Measurements from ENCODE around the gene SHISAL1.

SHISAL1 gene

GRCh38 chr22:44276041-44276440, 36.7 kb downstream of the SHISAL1 start:
- Histone ChIP-seq H3K9me3 (ENCODE audit: control insufficient read depth, low read length) (no peaks in the 10 kb centered on the region), H3K27ac (ENCODE audit: low read depth, low read length, severe bottlenecking) (no peak overlapping the region), H3K36me3 (ENCODE audit: control insufficient read depth, insufficient read depth, low read length) (no peaks in the 10 kb centered on the region), H3K4me3 (ENCODE audit: extremely low read depth, insufficient read depth, low read length, poor library complexity, severe bottlenecking) (no peak overlapping the region), H3K4me1 (ENCODE audit: control insufficient read depth, insufficient read depth, low read length, poor library complexity, severe bottlenecking) (no peaks in the 10 kb centered on the region)
- 81 to 89% methylated on average over 7 to 9 of the region's 10 CpGs for WGBS, 2 experiments (ENCODE audit: insufficient coverage in 2 of 2)

- no peaks in the 10 kb centered on the region for H3K4me1 ChIP-seq (ENCODE audit: control insufficient read depth, insufficient read depth, low read length, poor library complexity, severe bottlenecking)
- no peaks in the 10 kb centered on the region for H3K36me3 ChIP-seq (ENCODE audit: control insufficient read depth, insufficient read depth, low read length)
- 91 to 94% methylated on average over 5 of the region's 5 CpGs for WGBS, 2 experiments (ENCODE audit: insufficient coverage in 2 of 2)
- H3K27ac ChIP-seq (ENCODE audit: low read depth, low read length, severe bottlenecking): no peak overlapping the region
- no peak overlapping the region for H3K4me3 ChIP-seq (ENCODE audit: extremely low read depth, insufficient read depth, low read length, poor library complexity, severe bottlenecking)
- H3K9me3 ChIP-seq (ENCODE audit: control insufficient read depth, low read length): no peaks in the 10 kb centered on the region
These were observed 37.1 kb downstream of the SHISAL1 start for GRCh38 chr22:44275631-44275995.

- no peak overlapping the region for H3K4me3 ChIP-seq (ENCODE audit: extremely low read depth, insufficient read depth, low read length, poor library complexity, severe bottlenecking)
- H3K9me3 ChIP-seq (ENCODE audit: control insufficient read depth, low read length): no peaks in the 10 kb centered on the region
- H3K36me3 ChIP-seq (ENCODE audit: control insufficient read depth, insufficient read depth, low read length): no peaks in the 10 kb centered on the region
- no peak overlapping the region for H3K27ac ChIP-seq (ENCODE audit: low read depth, low read length, severe bottlenecking)
- H3K4me1 ChIP-seq (ENCODE audit: control insufficient read depth, insufficient read depth, low read length, poor library complexity, severe bottlenecking): no peaks in the 10 kb centered on the region
- WGBS, 2 experiments (ENCODE audit: insufficient coverage in 2 of 2): 93% methylated on average over 19 to 22 of the region's 22 CpGs
These were observed 37.7 kb downstream of the SHISAL1 start for GRCh38 chr22:44274918-44275630.

GRCh38 chr22:44273175-44273574, 39.6 kb downstream of the SHISAL1 start:
- Histone ChIP-seq H3K4me3 (ENCODE audit: extremely low read depth, insufficient read depth, low read length, poor library complexity, severe bottlenecking) (no peak overlapping the region), H3K27ac (ENCODE audit: low read depth, low read length, severe bottlenecking) (no peak overlapping the region), H3K36me3 (ENCODE audit: control insufficient read depth, insufficient read depth, low read length) (no peaks in the 10 kb centered on the region), H3K4me1 (ENCODE audit: control insufficient read depth, insufficient read depth, low read length, poor library complexity, severe bottlenecking) (no peaks in the 10 kb centered on the region), H3K9me3 (ENCODE audit: control insufficient read depth, low read length) (no peaks in the 10 kb centered on the region)
- 100% methylated on average over 1 of the region's 5 CpGs; no CpG with 5 or more reads in 1 of the 2 experiments for WGBS, 2 experiments (ENCODE audit: insufficient coverage in 2 of 2)

- H3K27ac ChIP-seq (ENCODE audit: low read depth, low read length, severe bottlenecking): no peak overlapping the region
- WGBS, 2 experiments (ENCODE audit: insufficient coverage in 2 of 2): 83 to 90% methylated on average over 4 to 5 of the region's 5 CpGs
- no peak overlapping the region for H3K4me3 ChIP-seq (ENCODE audit: extremely low read depth, insufficient read depth, low read length, poor library complexity, severe bottlenecking)
- no peaks in the 10 kb centered on the region for H3K4me1 ChIP-seq (ENCODE audit: control insufficient read depth, insufficient read depth, low read length, poor library complexity, severe bottlenecking)
- H3K9me3 ChIP-seq (ENCODE audit: control insufficient read depth, low read length): no peaks in the 10 kb centered on the region
- H3K36me3 ChIP-seq (ENCODE audit: control insufficient read depth, insufficient read depth, low read length): no peaks in the 10 kb centered on the region
These were observed 40.4 kb downstream of the SHISAL1 start for GRCh38 chr22:44272401-44272771.

GRCh38 chr22:44271732-44272400, 40.9 kb downstream of the SHISAL1 start:
- H3K9me3 ChIP-seq (ENCODE audit: control insufficient read depth, low read length): no peaks in the 10 kb centered on the region
- no peak overlapping the region for H3K27ac ChIP-seq (ENCODE audit: low read depth, low read length, severe bottlenecking)
- H3K36me3 ChIP-seq (ENCODE audit: control insufficient read depth, insufficient read depth, low read length): no peaks in the 10 kb centered on the region
- 80 to 84% methylated on average over 8 to 9 of the region's 11 CpGs for WGBS, 2 experiments (ENCODE audit: insufficient coverage in 2 of 2)
- no peaks in the 10 kb centered on the region for H3K4me1 ChIP-seq (ENCODE audit: control insufficient read depth, insufficient read depth, low read length, poor library complexity, severe bottlenecking)
- no peak overlapping the region for H3K4me3 ChIP-seq (ENCODE audit: extremely low read depth, insufficient read depth, low read length, poor library complexity, severe bottlenecking)

- H3K4me3 ChIP-seq (ENCODE audit: extremely low read depth, insufficient read depth, low read length, poor library complexity, severe bottlenecking): no peak overlapping the region
- no peaks in the 10 kb centered on the region for H3K9me3 ChIP-seq (ENCODE audit: control insufficient read depth, low read length)
- H3K4me1 ChIP-seq (ENCODE audit: control insufficient read depth, insufficient read depth, low read length, poor library complexity, severe bottlenecking): no peaks in the 10 kb centered on the region
- no peaks in the 10 kb centered on the region for H3K36me3 ChIP-seq (ENCODE audit: control insufficient read depth, insufficient read depth, low read length)
- H3K27ac ChIP-seq (ENCODE audit: low read depth, low read length, severe bottlenecking): no peak overlapping the region
These were observed 41.7 kb downstream of the SHISAL1 start for GRCh38 chr22:44271010-44271500.

GRCh38 chr22:44270556-44270880, 42.2 kb downstream of the SHISAL1 start:
- no peaks in the 10 kb centered on the region for H3K36me3 ChIP-seq (ENCODE audit: control insufficient read depth, insufficient read depth, low read length)
- WGBS, 2 experiments (ENCODE audit: insufficient coverage in 2 of 2): 87 to 89% methylated on average over 8 to 9 of the region's 9 CpGs
- H3K4me3 ChIP-seq (ENCODE audit: extremely low read depth, insufficient read depth, low read length, poor library complexity, severe bottlenecking): no peak overlapping the region

GRCh38 chr22:44269757-44270555, 42.8 kb downstream of the SHISAL1 start:
- 87 to 89% methylated on average over 14 of the region's 17 CpGs for WGBS, 2 experiments (ENCODE audit: insufficient coverage in 2 of 2)
- Histone ChIP-seq H3K27ac (ENCODE audit: low read depth, low read length, severe bottlenecking) (no peak overlapping the region), H3K4me3 (ENCODE audit: extremely low read depth, insufficient read depth, low read length, poor library complexity, severe bottlenecking) (no peak overlapping the region), H3K4me1 (ENCODE audit: control insufficient read depth, insufficient read depth, low read length, poor library complexity, severe bottlenecking) (no peaks in the 10 kb centered on the region), H3K36me3 (ENCODE audit: control insufficient read depth, insufficient read depth, low read length) (no peaks in the 10 kb centered on the region), H3K9me3 (ENCODE audit: control insufficient read depth, low read length) (no peaks in the 10 kb centered on the region)

More at GRCh38 chr22:44270556-44270880, 42.2 kb downstream of the SHISAL1 start:
- H3K27ac ChIP-seq (ENCODE audit: low read depth, low read length, severe bottlenecking): no peak overlapping the region
- no peaks in the 10 kb centered on the region for H3K4me1 ChIP-seq (ENCODE audit: control insufficient read depth, insufficient read depth, low read length, poor library complexity, severe bottlenecking)
- H3K9me3 ChIP-seq (ENCODE audit: control insufficient read depth, low read length): no peaks in the 10 kb centered on the region

GRCh38 chr22:44269117-44269498, 43.6 kb downstream of the SHISAL1 start:
- H3K36me3 ChIP-seq (ENCODE audit: control insufficient read depth, insufficient read depth, low read length): no peaks in the 10 kb centered on the region
- H3K9me3 ChIP-seq (ENCODE audit: control insufficient read depth, low read length): no peaks in the 10 kb centered on the region
- H3K4me1 ChIP-seq (ENCODE audit: control insufficient read depth, insufficient read depth, low read length, poor library complexity, severe bottlenecking): no peaks in the 10 kb centered on the region
- no peak overlapping the region for H3K4me3 ChIP-seq (ENCODE audit: extremely low read depth, insufficient read depth, low read length, poor library complexity, severe bottlenecking)
- no peak overlapping the region for H3K27ac ChIP-seq (ENCODE audit: low read depth, low read length, severe bottlenecking)
- 80 to 87% methylated on average over 5 of the region's 5 CpGs for WGBS, 2 experiments (ENCODE audit: insufficient coverage in 2 of 2)
